Amniotic stem cell (primary cell): ENCODE data around the gene CNTN1.

Source experiments
- DNase-seq: peaks from one replicate; lab custom pipeline; 2025; lab: John Stamatoyannopoulos, UW

CNTN1 gene

GRCh38 chr12:40691913-40692764, at the start of gene CNTN1:
CNTN1 (plus strand) TSS chr12:40692439.
- no peak for DNase-seq

GRCh38 chr12:40643506-40643905, 48.7 kb upstream of the CNTN1 start:
- no peak for DNase-seq

- DNase-seq, result no peak
Observed at GRCh38 chr12:40643976-40644375, 48.3 kb upstream of the CNTN1 start.

GRCh38 chr12:40644708-40645107, 47.5 kb upstream of the CNTN1 start:
- no peak for DNase-seq

- no peak for DNase-seq
Observed at GRCh38 chr12:40645361-40645760, 46.9 kb upstream of the CNTN1 start.

- no peak for DNase-seq
Observed at GRCh38 chr12:40646456-40646855, 45.8 kb upstream of the CNTN1 start.

GRCh38 chr12:40646911-40647310, 45.3 kb upstream of the CNTN1 start:
- DNase-seq, result no peak

- DNase-seq, result no peak
Observed at GRCh38 chr12:40647651-40648050, 44.6 kb upstream of the CNTN1 start.

- no peak for DNase-seq
Observed at GRCh38 chr12:40648519-40648918, 43.7 kb upstream of the CNTN1 start.

GRCh38 chr12:40650038-40650704, 42.1 kb upstream of the CNTN1 start:
- no peak for DNase-seq

GRCh38 chr12:40655451-40655850, 36.8 kb upstream of the CNTN1 start:
- DNase-seq, result no peak

GRCh38 chr12:40662366-40662765, 29.9 kb upstream of the CNTN1 start:
- DNase-seq, result no peak

- DNase-seq, result no peak
Observed at GRCh38 chr12:40663781-40664180, 28.5 kb upstream of the CNTN1 start.

- no peak for DNase-seq
Observed at GRCh38 chr12:40668099-40668529, 24.1 kb upstream of the CNTN1 start.

- no peak for DNase-seq
Observed at GRCh38 chr12:40672741-40673271, 19.4 kb upstream of the CNTN1 start.

- no peak for DNase-seq
Observed at GRCh38 chr12:40681148-40681547, 11.1 kb upstream of the CNTN1 start.

GRCh38 chr12:40684986-40685385, 7.3 kb upstream of the CNTN1 start:
- DNase-seq, result no peak

- no peak for DNase-seq
Observed at GRCh38 chr12:40688085-40688725, 4.0 kb upstream of the CNTN1 start.

- no peak for DNase-seq
Observed at GRCh38 chr12:40689576-40689975, 2.7 kb upstream of the CNTN1 start.

GRCh38 chr12:40692765-40693206, 547 bp downstream of the CNTN1 start:
- no peak for DNase-seq

- DNase-seq, result no peak
Observed at GRCh38 chr12:40693207-40693821, 1.1 kb downstream of the CNTN1 start.
